Smooth muscle cell of the brain vasculature (primary cell): ENCODE data around the gene MYBBP1A.

Source experiments
- DNase-seq: peaks from one replicate; pipeline ENCODE4 v3.0.0-alpha.2; 2012; ENCODE audit warnings: low read depth, low spot score

The MYBBP1A gene

GRCh38 chr17:4536742-4537411 is 18.3 kb downstream of the MYBBP1A start:
- DNase-seq = no peak

- DNase-seq = no peak
These were observed 18.9 kb downstream of the MYBBP1A start for GRCh38 chr17:4536259-4536741.

GRCh38 chr17:4535667-4536258 is 19.4 kb downstream of the MYBBP1A start:
- DNase-seq = no peak

GRCh38 chr17:4534928-4535666 is 20.1 kb downstream of the MYBBP1A start:
- DNase-seq = no peak

GRCh38 chr17:4534515-4534914 is 20.7 kb downstream of the MYBBP1A start:
- no peak for DNase-seq

GRCh38 chr17:4533523-4534504 is 21.4 kb downstream of the MYBBP1A start:
- DNase-seq = no peak

- DNase-seq = no peak
These were observed 22.2 kb downstream of the MYBBP1A start for GRCh38 chr17:4532860-4533522.

GRCh38 chr17:4531988-4532736 is 23.0 kb downstream of the MYBBP1A start:
- DNase-seq = no peak

GRCh38 chr17:4530799-4531730 is 24.1 kb downstream of the MYBBP1A start:
- DNase-seq = no peak

- DNase-seq = no peak
These were observed 25.5 kb downstream of the MYBBP1A start for GRCh38 chr17:4529533-4530152.

- DNase-seq = no peak
These were observed 27.5 kb downstream of the MYBBP1A start for GRCh38 chr17:4527566-4528125.

GRCh38 chr17:4527134-4527533 is 28.1 kb downstream of the MYBBP1A start:
- DNase-seq = no peak

GRCh38 chr17:4525691-4526397 is 29.3 kb downstream of the MYBBP1A start:
- DNase-seq = no peak

- DNase-seq = no peak
These were observed 31.2 kb downstream of the MYBBP1A start for GRCh38 chr17:4523946-4524345.

GRCh38 chr17:4522661-4523060 is 32.5 kb downstream of the MYBBP1A start:
- no peak for DNase-seq

GRCh38 chr17:4520894-4521600 is 34.1 kb downstream of the MYBBP1A start:
- DNase-seq = no peak
